Neural cell (in vitro differentiated cells): Measurements from ENCODE around the gene WNT5B. TPM values are rescaled to one million over a fixed set of nuclear protein-coding genes. Genes with fewer than 3 reads are reported as not detected.

Source experiments
- H2AFZ ChIP-seq: fragments of 200-600, 300-800 bp; sonication (generic), shearing (Covaris generic); 2 replicates; pipeline ENCODE4 v1.6.0; 2014; ENCODE audit warnings: low read depth, mild to moderate bottlenecking, antibody characterized with exemption, low read length, moderate library complexity
- H3F3A ChIP-seq: fragments of 200-600 bp; shearing (Covaris generic); 2 replicates; pipeline ENCODE4 v1.6.1; 2016; ENCODE audit warnings: mild to moderate bottlenecking, moderate library complexity, mixed read lengths, antibody characterized with exemption, low read length; ENCODE audit not compliant: insufficient read depth, poor library complexity, severe bottlenecking
- H3K27ac ChIP-seq: fragments of 200-600, 300-800 bp; sonication (generic), shearing (Covaris generic); 2 replicates; pipeline ENCODE4 v1.5.1; 2014; ENCODE audit warnings: mild to moderate bottlenecking, low read length, moderate library complexity
- H3K27me3 ChIP-seq: fragments of 300-800, 200-600 bp; sonication (generic), shearing (Covaris generic); 2 replicates; pipeline ENCODE4 v1.6.0; 2014; ENCODE audit warnings: mild to moderate bottlenecking, low read depth, low read length, moderate library complexity; ENCODE audit not compliant: insufficient read depth
- H3K36me3 ChIP-seq: fragments of 300-800, 200-600 bp; sonication (generic), shearing (Covaris generic); 2 replicates; pipeline ENCODE4 v1.5.1; 2014; ENCODE audit warnings: mild to moderate bottlenecking, antibody characterized with exemption, low read length, moderate library complexity; ENCODE audit not compliant: insufficient read depth
- H3K4me2 ChIP-seq: fragments of 300-800, 200-600 bp; sonication (generic), shearing (Covaris generic); 2 replicates; pipeline ENCODE4 v1.6.0; 2014; ENCODE audit warnings: mild to moderate bottlenecking, low read length
- H3K4me3 ChIP-seq: fragments of 300-800, 200-600 bp; sonication (generic), shearing (Covaris generic); 2 replicates; pipeline ENCODE4 v1.5.1; 2014; ENCODE audit warnings: mild to moderate bottlenecking, low read length, moderate library complexity
- H3K79me2 ChIP-seq: fragments of 200-600 bp; shearing (Covaris generic); replicated peaks from 2 replicates; pipeline ENCODE4 v1.6.0; 2014; ENCODE audit warnings: mild to moderate bottlenecking, low read length, moderate library complexity; ENCODE audit not compliant: insufficient read depth
- H3K9ac ChIP-seq: fragments of 300-800, 200-600 bp; sonication (generic), shearing (Covaris generic); 2 replicates; pipeline ENCODE4 v1.6.1; 2016; ENCODE audit warnings: mild to moderate bottlenecking, low read length, mixed read lengths
- H3K9me2 ChIP-seq: fragments of 200-600 bp; shearing (Covaris generic); 2 replicates; pipeline ENCODE4 v1.6.1; 2016; ENCODE audit warnings: mild to moderate bottlenecking, low read length, mixed read lengths; ENCODE audit not compliant: insufficient read depth
- H3K9me3 ChIP-seq: fragments of 200-600, 300-800 bp; sonication (generic), shearing (Covaris generic); 2 replicates; pipeline ENCODE4 v1.6.1; 2016; ENCODE audit warnings: mild to moderate bottlenecking, mixed run types, low read length, moderate library complexity, mixed read lengths
- H4K20me1 ChIP-seq: fragments of 200-600 bp; shearing (Covaris generic); 2 replicates; pipeline ENCODE4 v1.6.1; 2016; ENCODE audit warnings: mild to moderate bottlenecking, mixed run types; ENCODE audit not compliant: insufficient read depth
- CTCF ChIP-seq: fragments of 450-650 bp; IDR thresholded peaks from 2 replicates; pipeline ENCODE4 v1.5.1; 2014; ENCODE audit warnings: antibody characterized with exemption, mild to moderate bottlenecking, moderate library complexity; ENCODE audit not compliant: poor library complexity, severe bottlenecking
- EP300 ChIP-seq: fragments of 450-650 bp; conservative IDR thresholded peaks from 2 replicates; pipeline ENCODE4 v1.6.1; 2014; ENCODE audit warnings: antibody characterized with exemption, mild to moderate bottlenecking, moderate library complexity; ENCODE audit not compliant: poor library complexity, severe bottlenecking
- EZH2 ChIP-seq: fragments of 200-600, 300-800 bp; shearing (Covaris generic), sonication (generic); IDR thresholded peaks from 2 replicates; pipeline ENCODE4 v1.6.1; 2014; ENCODE audit warnings: antibody characterized with exemption, low read length, borderline replicate concordance, mild to moderate bottlenecking; ENCODE audit not compliant: insufficient read depth, poor library complexity, severe bottlenecking
- MXI1 ChIP-seq: fragments of 450-650 bp; conservative IDR thresholded peaks from 2 replicates; pipeline ENCODE4 v1.6.1; 2014; ENCODE audit warnings: antibody characterized with exemption, mild to moderate bottlenecking; ENCODE audit not compliant: poor library complexity, severe bottlenecking
- POLR2AphosphoS5 ChIP-seq: IDR thresholded peaks from 2 replicates; pipeline ENCODE4 v1.6.1; 2012
- RAD21 ChIP-seq: fragments of 450-650 bp; conservative IDR thresholded peaks from 2 replicates; pipeline ENCODE4 v1.6.1; 2014; ENCODE audit warnings: antibody characterized with exemption, mild to moderate bottlenecking, moderate library complexity
- SMC3 ChIP-seq: fragments of 450-650 bp; conservative IDR thresholded peaks from 2 replicates; pipeline ENCODE4 v1.6.1; 2014; ENCODE audit warnings: antibody characterized with exemption, mild to moderate bottlenecking, moderate library complexity; ENCODE audit not compliant: poor library complexity
- TAF1 ChIP-seq: IDR thresholded peaks from 2 replicates; pipeline ENCODE4 v1.6.1; 2012; ENCODE audit warnings: low read depth
- polyA plus RNA-seq: library from polyadenylated mRNA; depleted of rRNA; stranded (reverse); fragments of >200 nt; gene quantifications from 2 replicates; pipeline ENCODE4 v1.2.3, GENCODE V29; 2014
- TF ChIP-seq, protein P1 (sequence below): IDR thresholded peaks from 2 replicates; pipeline ENCODE4 v1.6.1; 2012; ENCODE audit warnings: borderline replicate concordance

WNT5B gene
- polyA plus RNA-seq, 1 donor from 2014 or later: 17.0 TPM

DNA sequence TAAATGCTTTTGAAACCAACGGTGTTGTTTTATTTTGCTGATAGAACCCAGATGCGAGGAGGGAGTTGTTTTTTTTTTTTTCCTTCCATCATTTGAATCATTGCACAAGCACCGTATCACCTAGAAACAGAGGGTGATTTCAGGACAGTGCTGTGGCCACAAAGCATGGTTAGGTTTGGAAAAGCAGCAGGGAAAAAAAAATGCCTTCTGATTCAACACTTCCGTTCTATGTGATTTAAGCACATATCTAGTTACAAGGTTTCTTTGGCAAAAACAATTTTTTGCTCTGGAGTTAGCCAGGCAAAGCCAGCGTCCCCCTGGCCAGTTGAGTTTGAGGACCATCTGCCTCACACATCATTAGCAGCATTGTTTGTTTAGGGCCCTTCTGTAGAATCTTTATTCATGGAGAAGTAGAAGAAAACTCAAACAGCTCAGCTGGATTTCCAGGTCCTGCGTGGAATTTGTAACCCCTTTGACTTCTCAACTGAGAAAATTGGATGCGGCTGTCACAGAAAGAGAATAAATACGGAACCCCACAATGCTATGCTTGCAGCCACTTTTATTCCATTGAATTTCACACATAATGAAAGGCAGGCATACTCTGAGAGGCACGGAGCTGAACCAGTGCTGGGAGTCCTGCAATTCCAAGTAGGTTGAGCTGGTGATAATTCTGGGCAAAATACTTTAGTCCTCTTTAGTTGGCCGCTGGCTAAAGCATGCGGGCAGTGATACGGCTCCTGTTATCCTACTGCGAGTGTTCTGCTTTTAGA is 17.0 kb upstream of the WNT5B start:
- H3K9me3 ChIP-seq: no peaks in the 10 kb centered on the region
- TF ChIP-seq MXI1: no peak
- no peak for TF ChIP-seq EP300
- H3K4me3 ChIP-seq: peak overlapping the region; percentile 46
- peak overlapping the region; percentile 69 for H3K4me2 ChIP-seq
- peak overlapping the region; percentile 37 for H3K9ac ChIP-seq
- H3K36me3 ChIP-seq: no peaks in the 10 kb centered on the region
- H4K20me1 ChIP-seq: no peaks in the 10 kb centered on the region
- no peaks in the 10 kb centered on the region for H3K9me2 ChIP-seq
- H2AFZ ChIP-seq: no peak overlapping the region
- H3F3A ChIP-seq: no peaks in the 10 kb centered on the region
- peaks cover 37% of the 10 kb centered on the region for H3K79me2 ChIP-seq
- no peaks in the 10 kb centered on the region for H3K27me3 ChIP-seq
- H3K27ac ChIP-seq: peak overlapping the region; percentile 11

DNA sequence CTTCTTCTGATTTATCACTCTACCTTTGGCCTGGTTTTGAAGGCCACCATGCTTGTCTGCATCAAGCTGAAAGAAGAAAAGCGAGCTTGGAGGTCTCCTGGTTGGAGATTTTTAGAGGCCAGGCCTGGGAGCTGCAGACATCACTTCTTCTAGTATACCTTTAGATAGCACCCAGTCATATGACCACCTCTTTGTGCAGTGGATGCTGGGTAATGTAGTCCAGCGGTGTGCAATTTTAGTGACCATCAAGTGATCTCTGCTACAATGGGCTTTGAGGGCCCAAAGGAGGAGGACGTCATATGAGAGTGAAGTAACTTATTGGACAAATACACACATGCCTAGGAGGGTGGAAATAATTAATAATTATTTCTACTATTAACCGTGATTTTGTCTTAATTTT is 15.2 kb upstream of the WNT5B start:
- no peak overlapping the region for H3K9ac ChIP-seq
- no peaks in the 10 kb centered on the region for H3K9me3 ChIP-seq
- no peak overlapping the region for H3K4me2 ChIP-seq
- H3K79me2 ChIP-seq: peaks cover 25% of the 10 kb centered on the region
- no peak overlapping the region for H2AFZ ChIP-seq
- no peaks in the 10 kb centered on the region for H4K20me1 ChIP-seq
- no peaks in the 10 kb centered on the region for H3K9me2 ChIP-seq
- H3K4me3 ChIP-seq: no peak overlapping the region
- TF ChIP-seq MXI1: no peak
- TF ChIP-seq CTCF: no peak
- no peak for TF ChIP-seq RAD21
- no peak for TF ChIP-seq POLR2AphosphoS5
- TF ChIP-seq SMC3: no peak
- TF ChIP-seq, protein P1, sequence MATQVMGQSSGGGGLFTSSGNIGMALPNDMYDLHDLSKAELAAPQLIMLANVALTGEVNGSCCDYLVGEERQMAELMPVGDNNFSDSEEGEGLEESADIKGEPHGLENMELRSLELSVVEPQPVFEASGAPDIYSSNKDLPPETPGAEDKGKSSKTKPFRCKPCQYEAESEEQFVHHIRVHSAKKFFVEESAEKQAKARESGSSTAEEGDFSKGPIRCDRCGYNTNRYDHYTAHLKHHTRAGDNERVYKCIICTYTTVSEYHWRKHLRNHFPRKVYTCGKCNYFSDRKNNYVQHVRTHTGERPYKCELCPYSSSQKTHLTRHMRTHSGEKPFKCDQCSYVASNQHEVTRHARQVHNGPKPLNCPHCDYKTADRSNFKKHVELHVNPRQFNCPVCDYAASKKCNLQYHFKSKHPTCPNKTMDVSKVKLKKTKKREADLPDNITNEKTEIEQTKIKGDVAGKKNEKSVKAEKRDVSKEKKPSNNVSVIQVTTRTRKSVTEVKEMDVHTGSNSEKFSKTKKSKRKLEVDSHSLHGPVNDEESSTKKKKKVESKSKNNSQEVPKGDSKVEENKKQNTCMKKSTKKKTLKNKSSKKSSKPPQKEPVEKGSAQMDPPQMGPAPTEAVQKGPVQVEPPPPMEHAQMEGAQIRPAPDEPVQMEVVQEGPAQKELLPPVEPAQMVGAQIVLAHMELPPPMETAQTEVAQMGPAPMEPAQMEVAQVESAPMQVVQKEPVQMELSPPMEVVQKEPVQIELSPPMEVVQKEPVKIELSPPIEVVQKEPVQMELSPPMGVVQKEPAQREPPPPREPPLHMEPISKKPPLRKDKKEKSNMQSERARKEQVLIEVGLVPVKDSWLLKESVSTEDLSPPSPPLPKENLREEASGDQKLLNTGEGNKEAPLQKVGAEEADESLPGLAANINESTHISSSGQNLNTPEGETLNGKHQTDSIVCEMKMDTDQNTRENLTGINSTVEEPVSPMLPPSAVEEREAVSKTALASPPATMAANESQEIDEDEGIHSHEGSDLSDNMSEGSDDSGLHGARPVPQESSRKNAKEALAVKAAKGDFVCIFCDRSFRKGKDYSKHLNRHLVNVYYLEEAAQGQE: no peak
- TF ChIP-seq EP300: no peak
- TF ChIP-seq EZH2: no peak
- TF ChIP-seq TAF1: no peak
- H3F3A ChIP-seq: no peaks in the 10 kb centered on the region
- no peak overlapping the region for H3K27ac ChIP-seq
- H3K27me3 ChIP-seq: no peaks in the 10 kb centered on the region
- H3K36me3 ChIP-seq: no peaks in the 10 kb centered on the region
